ENCODE measurements around the gene ABCC9.

Gene ABCC9

GRCh38 chr12:21940549-21941505 is at the start of gene ABCC9:
TSS of gene ABCC9 (minus strand) at chr12:21941426. CDS start at chr12:21936674, 4,752 bp downstream.
- peak; percentile 89 for DNase-seq

- no peak for DNase-seq
Observed at GRCh38 chr12:21989819-21990412, 48.7 kb upstream of the ABCC9 start.

- DNase-seq: no peak
Observed at GRCh38 chr12:21988619-21989018, 47.4 kb upstream of the ABCC9 start.

DNA sequence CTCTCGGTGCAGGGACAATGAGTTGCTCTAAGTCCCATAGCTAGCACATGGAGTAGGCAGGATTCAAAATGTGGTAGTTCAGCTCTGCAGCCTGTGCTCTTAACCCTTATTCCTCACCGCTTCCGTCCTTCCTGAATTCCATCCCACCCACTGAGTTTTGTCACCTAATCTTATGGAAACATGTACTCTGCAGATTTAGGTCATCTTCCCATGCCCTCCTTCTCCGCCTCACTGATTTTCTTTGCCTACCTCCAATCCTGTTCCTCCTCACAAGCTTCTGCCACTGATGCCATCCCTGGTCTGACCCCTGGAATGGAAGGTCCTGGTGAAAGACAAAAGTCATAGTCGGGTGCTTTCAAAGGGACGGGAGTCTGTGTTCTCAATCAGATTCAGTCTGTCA is 46.5 kb upstream of the ABCC9 start:
- DNase-seq: no peak

DNA sequence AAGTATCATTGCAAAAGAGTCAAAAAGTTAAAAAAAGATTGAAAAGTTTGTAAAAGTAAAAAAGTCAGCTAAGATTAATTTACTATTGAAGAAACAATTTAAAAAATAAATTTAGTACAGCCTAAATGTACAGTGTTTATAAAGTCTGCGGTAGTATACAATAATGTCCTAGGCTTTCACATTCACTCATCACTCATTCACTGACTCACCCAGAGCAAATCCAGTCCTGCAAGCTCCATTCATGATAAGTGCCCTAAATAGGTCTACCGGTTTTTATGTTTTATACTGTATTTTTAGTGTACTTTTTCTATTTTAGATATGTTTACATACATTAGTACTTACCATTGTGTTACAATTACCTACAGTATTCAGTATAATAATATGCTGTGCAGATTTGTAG is 43.9 kb upstream of the ABCC9 start:
- DNase-seq: no peak

GRCh38 chr12:21984375-21984774 is 43.1 kb upstream of the ABCC9 start:
- no peak for DNase-seq

DNA sequence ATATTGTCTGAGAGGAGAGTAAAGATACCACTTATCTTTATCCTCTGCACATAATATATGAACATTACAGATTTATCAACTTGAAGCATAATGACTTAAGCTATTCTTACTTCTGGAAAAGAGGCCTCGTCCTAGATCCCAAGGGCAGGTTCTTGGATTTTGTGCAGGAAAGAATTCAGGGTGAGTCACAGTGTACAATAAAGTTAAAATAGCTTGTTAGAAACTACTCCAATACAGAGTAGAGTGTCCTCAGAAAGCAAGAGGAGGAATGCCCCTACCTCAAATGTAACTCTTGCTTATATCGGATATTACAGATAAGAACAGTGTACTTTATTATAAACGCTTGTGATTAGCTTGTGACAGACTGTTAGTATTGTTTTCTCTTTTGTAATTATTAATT is 41.9 kb upstream of the ABCC9 start:
- DNase-seq: no peak

DNA sequence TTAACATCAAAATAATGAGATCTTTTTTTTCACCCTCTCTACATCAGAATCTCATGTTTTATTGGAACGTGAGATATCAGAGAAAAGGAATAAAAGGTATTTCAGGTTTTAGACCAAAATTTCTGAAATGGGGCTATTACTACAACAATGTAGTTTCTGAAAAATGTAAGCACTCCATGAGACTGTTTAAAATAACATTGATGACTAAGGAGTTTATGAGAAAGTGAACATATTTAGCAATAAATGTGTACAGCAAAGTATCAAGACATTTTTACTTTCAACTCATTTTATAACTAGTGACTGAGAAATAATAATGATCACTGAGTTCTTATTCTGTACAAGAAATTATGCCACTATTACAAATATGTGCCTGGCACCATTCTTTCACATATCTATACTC is 39.3 kb upstream of the ABCC9 start:
- no peak for DNase-seq

DNA sequence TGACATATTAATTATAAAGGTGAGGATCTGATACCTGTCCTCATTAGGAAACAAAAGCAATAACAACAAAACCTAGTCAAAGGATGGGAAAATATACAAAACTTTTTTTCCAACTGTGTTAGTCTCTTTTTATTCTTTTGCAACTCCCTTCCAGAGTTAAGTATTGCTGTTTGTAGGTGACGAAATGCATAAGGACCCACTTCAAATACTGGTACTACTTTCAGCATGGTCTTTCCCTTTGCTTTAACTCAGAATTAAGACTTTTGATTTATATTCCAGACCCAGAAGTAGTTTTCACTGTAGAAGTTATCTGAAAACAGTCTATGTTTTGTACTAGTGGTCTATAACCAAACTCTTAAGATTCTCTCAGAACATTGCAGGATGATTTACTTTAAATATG is 34.1 kb upstream of the ABCC9 start:
- DNase-seq: no peak

- DNase-seq: no peak
Observed at GRCh38 chr12:21973221-21973620, 32.0 kb upstream of the ABCC9 start.

GRCh38 chr12:21972055-21972454 is 30.8 kb upstream of the ABCC9 start:
- DNase-seq: no peak

GRCh38 chr12:21971344-21971743 is 30.1 kb upstream of the ABCC9 start:
- peak; percentile 61 for DNase-seq

DNA sequence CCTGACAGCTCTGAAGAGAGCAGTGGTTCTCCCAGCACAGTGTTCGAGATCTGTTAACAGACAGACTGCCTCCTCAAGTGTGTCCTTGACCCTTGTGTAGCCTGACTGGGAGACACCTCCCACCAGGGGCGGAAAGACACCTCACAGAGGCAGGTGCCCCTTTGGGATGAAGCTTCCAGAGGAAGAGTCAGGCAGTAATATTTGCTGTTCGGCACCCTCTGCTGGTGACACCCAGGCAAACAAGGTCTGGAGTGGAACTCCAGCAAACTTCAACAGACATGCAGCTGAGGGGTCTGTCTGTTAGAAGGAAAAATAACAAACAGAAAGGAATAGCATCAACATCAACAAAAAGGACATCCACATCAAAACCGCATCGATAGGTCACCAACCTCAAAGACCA is 21.6 kb upstream of the ABCC9 start:
- DNase-seq: no peak

DNA sequence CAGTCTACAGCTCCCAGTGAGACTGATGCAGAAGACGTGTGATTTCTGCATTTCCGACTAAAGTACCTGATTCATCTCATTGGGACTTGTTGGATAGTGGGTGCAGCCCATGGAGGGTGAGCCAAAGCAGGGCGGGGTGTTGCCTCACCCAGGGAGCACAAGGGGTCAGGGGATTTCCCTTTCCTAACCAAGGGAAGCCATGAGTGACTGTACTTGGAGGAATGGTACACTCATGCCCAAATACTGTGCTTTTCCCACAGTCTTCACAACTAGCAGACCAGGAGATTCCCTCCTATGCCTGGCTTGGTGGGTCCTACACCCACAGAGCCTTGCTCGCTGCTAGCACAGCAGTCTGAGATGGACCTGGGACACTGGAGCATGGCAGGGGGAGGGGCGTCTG is 21.0 kb upstream of the ABCC9 start:
- no peak for DNase-seq

GRCh38 chr12:21950649-21951048 is 9.4 kb upstream of the ABCC9 start:
- DNase-seq: no peak

- no peak for DNase-seq
Observed at GRCh38 chr12:21949036-21949435, 7.8 kb upstream of the ABCC9 start.

DNA sequence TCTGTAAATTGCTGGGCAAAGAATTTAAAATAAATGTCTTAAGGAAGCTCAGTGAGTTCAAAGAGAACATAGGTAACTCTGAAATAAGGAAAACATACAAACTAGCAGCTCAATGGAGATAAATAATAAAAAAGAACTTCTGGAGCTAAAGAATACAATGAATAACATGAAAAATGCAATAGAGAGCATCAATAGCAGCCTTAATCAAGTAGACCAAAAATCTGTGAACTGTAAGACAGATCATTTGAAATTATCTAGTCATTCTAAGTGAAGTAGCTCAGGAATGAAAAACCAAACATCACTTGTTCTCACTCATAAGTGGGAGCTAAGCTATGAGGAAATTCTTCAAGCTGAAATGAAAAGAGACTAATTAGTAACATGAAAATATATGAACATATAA is 5.8 kb upstream of the ABCC9 start:
- DNase-seq: no peak

DNA sequence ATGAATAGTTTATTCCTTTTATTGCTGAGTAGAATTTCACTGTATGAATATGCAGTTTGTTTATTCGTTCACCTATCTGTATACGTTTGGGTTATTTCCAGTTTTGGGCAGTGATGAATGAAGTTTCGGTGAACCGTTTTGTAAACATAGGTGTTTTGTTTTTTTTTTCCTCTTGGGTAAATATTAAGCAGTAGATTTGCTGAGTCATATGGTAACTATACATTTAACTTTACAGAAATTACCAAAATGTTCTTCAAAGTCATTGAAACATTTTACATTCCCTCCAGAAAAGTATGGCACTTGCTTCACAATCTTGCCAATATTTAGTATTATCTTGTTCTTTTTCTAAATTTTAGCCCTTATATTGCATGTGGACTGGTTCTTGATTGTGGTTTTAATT is 3.8 kb upstream of the ABCC9 start:
- no peak for DNase-seq

DNA sequence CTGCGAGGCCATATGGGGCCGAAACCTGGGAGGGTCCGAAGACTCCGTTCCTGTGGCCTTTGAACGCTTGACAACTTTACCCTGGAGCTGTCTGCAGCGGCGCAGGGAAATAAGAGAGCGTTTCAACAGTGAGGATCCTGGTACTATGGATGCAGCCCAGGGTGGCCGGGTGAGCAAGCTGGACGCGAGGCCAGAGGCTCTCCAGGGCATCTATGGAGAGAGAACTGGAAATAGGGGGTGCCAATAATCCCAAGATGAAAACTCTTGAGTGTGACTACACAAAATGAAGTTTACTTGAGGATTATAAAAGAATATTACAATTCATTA is 1.1 kb upstream of the ABCC9 start:
- no peak for DNase-seq

GRCh38 chr12:21941506-21942376 is 515 bp upstream of the ABCC9 start:
- peak; percentile 82 for DNase-seq

DNA sequence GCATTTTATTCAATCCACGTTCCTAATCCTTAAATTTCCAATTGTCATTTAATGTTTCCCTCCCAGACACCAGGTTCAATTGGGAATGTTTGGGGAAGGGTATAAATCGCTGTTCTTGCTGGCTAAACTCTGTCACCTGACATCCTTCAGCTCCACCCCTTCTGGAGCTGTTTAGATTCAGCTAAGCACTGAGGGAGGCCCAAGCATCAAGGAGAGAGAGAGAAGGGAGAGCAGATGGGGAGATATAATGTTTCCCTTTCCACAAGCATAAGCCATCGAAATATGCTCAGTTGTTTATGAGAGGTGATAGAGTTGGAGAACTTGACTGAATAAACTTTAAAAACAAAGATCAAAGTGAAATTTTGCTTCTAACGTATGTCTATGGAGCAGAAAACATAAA is 1.8 kb downstream of the ABCC9 start:
- no peak for DNase-seq

GRCh38 chr12:21938879-21939278 is 2.3 kb downstream of the ABCC9 start:
- DNase-seq: no peak

DNA sequence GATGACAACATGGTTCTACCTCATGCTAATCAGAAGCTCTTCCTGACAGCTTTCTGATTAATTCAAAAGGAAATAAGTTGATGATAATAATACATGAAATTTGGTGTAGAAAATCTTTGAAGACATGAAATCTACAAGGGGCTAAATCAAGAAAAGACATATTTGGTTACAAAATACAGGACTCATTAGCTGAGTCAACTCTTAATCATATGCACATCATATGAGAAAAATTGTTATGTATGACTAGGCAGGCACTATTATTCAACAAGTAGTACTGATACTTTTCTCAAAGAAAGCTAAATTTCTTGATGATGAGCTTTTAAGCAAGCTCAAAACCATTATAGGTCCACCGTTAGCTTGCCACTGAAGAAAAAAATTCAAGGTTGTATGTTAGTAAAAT is 7.1 kb downstream of the ABCC9 start:
- no peak for DNase-seq

DNA sequence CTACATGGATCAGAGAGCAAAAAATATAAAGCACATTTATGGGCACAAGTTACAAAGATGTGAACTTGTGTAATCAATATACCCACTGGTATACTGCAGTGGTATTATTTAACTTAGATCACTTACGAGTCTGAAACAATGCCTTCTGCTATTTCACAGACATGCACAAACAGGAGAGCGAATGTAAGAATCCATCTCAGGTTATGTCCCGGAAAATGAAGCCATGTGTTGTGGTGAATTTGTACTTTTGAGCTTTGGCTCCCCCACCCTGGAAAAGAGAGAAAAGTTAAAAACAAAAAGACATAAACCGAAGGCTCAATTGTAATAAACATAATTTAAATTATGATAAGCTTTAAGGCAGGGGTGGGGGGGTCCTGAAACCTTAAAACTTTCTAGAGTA is 7.6 kb downstream of the ABCC9 start:
- DNase-seq: no peak

Data from islet precursor cell (in vitro differentiated cells).